GM13977 (cell line): ENCODE results near the gene GCNT1.
A peak's percentile ranks its signal among the peaks of the same experiment; 100 is the strongest.

Source experiments
- DNase-seq: peaks from one replicate; pipeline ENCODE4 v3.0.0; 2012; ENCODE audit warnings: low spot score
- in situ Hi-C: fragments of 300-500 bp; cut with MboI; formaldehyde crosslinking; loops from one replicate; pipeline ENCODE4 v1.12.0; 2022; ENCODE audit warnings: low sequenced_read_pairs, low pct_unique_long_range_greater_than_20kb, mixed read lengths, inconsistent platforms; ENCODE audit not compliant: unreplicated experiment
- TF ChIP-seq, protein P1 (sequence below): IDR thresholded peaks from 2 replicates; pipeline ENCODE4 v1.5.1; 2012; ENCODE audit warnings: mild to moderate bottlenecking, control low read depth; ENCODE audit not compliant: insufficient read depth; ENCODE audit errors: extremely low read depth, missing control alignments

GCNT1 gene

GRCh38 chr9:76453785-76454184 lies 5.2 kb upstream of the GCNT1 start:
- no peak for DNase-seq
- in situ Hi-C loops: no loop called here
- TF ChIP-seq, protein P1, sequence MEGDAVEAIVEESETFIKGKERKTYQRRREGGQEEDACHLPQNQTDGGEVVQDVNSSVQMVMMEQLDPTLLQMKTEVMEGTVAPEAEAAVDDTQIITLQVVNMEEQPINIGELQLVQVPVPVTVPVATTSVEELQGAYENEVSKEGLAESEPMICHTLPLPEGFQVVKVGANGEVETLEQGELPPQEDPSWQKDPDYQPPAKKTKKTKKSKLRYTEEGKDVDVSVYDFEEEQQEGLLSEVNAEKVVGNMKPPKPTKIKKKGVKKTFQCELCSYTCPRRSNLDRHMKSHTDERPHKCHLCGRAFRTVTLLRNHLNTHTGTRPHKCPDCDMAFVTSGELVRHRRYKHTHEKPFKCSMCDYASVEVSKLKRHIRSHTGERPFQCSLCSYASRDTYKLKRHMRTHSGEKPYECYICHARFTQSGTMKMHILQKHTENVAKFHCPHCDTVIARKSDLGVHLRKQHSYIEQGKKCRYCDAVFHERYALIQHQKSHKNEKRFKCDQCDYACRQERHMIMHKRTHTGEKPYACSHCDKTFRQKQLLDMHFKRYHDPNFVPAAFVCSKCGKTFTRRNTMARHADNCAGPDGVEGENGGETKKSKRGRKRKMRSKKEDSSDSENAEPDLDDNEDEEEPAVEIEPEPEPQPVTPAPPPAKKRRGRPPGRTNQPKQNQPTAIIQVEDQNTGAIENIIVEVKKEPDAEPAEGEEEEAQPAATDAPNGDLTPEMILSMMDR: no peak

GRCh38 chr9:76454311-76454710 lies 4.7 kb upstream of the GCNT1 start:
- in situ Hi-C loops: no loop called here
- TF ChIP-seq, protein P1: no peak
- no peak for DNase-seq

DNA sequence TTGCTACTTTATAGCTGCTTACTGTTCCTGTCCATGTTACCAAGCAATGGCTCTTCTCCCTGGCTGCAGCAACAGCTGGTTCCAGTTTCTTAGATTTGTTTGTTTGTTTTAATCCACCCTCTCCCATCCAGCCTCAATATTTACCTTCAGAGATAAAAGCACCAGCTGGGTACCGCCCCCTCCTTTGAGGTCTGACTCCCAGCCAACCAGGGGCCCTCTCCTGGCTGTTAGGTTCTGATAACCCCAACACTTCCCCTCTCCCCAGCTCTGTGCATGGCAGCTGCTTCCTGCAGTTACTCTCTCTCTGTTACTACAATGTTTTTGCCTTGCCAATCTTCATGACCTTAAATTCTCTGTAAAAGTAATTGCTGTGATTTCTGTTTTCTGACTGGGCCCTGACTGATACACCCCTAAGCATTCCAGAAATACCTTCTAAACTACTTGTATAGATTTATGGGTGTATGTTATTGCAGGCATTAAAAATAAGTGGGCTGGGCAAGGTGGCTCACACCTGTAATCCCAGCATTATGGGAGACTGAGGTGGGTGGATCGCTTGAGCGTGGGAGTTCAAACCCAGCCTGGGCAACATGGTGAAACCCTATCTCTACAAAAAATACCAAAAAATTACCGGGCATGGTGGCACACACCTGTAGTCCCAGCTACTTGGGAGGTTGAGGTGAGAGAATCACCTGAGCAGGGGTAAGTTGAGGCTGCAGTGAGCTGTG lies 2.6 kb upstream of the GCNT1 start:
- in situ Hi-C loops: no loop called here
- TF ChIP-seq, protein P1: no peak
- peak; percentile 51 for DNase-seq

DNA sequence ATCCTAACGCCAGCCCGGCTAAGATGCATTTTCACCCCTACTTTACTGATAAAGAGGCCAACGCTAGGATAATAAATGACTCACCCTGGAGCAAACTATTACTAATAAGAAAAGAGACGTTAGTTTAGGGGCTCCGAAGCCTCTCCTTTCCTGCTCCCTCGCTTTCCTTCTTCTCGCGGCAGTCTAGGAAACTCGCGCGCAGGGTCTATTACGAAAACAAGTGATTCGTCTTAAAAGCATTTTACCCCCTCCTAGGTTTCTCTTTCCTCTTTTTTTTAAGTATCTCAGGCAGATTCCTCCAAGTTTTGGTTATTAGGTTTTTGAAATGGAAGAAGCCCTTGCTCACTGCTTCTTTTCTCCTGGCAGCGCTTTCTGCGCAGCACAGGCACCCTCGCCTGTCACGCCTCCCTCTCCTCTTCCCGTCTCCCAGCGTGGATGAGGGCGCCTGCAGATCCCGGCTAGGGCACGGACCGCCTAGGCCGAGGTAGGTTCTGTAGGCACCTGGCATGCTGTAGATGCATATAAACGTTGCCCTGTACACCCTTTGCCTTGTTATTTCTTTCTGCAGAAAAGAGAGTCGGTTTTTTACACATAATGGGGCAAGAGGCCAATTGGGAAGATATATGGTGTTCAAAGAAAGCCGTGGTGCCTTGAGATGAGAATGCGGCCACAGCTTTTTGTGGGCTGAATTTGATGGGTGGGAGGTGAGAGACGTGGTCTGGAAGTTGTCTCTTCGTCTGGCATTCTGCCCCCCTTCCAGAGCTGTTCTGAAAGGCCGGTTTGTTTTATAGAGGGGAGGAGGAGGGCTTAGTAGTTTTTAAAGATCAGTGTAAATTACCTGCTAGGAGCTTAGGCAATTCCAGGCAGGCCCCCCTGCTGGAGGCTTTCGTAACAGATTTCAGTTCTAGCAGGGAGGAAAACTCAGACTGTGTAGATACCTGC lies 983 bp downstream of the GCNT1 start:
- in situ Hi-C loops: no loop called here
- peak; percentile 46 for DNase-seq
- TF ChIP-seq, protein P1: peak; percentile 27

GRCh38 chr9:76462126-76462525 lies 3.1 kb downstream of the GCNT1 start:
- no peak for DNase-seq
- TF ChIP-seq, protein P1: no peak
- in situ Hi-C loops: no loop called here

DNA sequence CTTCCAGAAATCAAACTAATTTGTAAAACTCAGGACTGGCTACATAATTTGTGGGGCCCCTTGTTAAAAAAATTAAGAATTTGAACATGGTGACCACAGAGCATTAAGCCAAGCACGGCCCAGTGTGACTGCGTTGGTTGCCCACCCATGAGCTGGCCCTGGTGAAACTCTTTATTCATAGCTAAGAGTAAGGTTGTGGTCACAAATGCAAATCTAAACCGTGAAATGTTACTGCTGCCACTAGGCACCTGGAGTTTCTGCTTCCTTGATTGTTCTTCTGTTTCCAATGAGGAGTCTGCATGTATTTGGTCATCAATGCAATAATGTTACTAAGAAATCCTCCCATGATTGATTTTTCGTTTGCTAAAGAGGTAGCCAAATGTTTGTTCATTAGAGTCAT lies 4.2 kb downstream of the GCNT1 start:
- TF ChIP-seq, protein P1: no peak
- peak; percentile 33 for DNase-seq
- in situ Hi-C loops: no loop called here
